Smooth muscle cell (in vitro differentiated cells): ENCODE measurements around the gene IZUMO1. TPM values are rescaled to one million over a fixed set of nuclear protein-coding genes. Genes with fewer than 3 reads are reported as not detected.

Source experiments
- DNase-seq: peaks from one replicate; lab custom pipeline; 2025; ENCODE audit not compliant: unreplicated experiment; lab: John Stamatoyannopoulos, UW
- H2AFZ ChIP-seq: fragments of 200-600 bp; sonication (generic); 2 replicates; pipeline ENCODE4 v1.6.0; 2016; ENCODE audit warnings: antibody characterized with exemption, low read depth, mild to moderate bottlenecking
- H3F3A ChIP-seq: fragments of 200-600 bp; sonication (generic); 2 replicates; pipeline ENCODE4 v1.6.0; 2017; ENCODE audit warnings: antibody characterized with exemption, low read depth
- H3K27ac ChIP-seq: fragments of 200-600 bp; sonication (generic); 2 replicates; pipeline ENCODE4 v1.5.1; 2016; ENCODE audit warnings: low read depth, mild to moderate bottlenecking
- H3K27me3 ChIP-seq: fragments of 200-600 bp; sonication (generic); 2 replicates; pipeline ENCODE4 v1.6.1; 2016; ENCODE audit warnings: low read depth, mild to moderate bottlenecking
- H3K36me3 ChIP-seq: fragments of 200-600 bp; sonication (generic); 2 replicates; pipeline ENCODE4 v1.5.1; 2016; ENCODE audit warnings: low read depth
- H3K4me1 ChIP-seq: fragments of 200-600 bp; sonication (generic); 2 replicates; pipeline ENCODE4 v1.5.1; 2016; ENCODE audit warnings: low read depth
- H3K4me2 ChIP-seq: fragments of 200-600 bp; sonication (generic); 2 replicates; pipeline ENCODE4 v1.6.0; 2016; ENCODE audit warnings: mild to moderate bottlenecking
- H3K4me3 ChIP-seq: fragments of 200-600 bp; sonication (generic); 2 replicates; pipeline ENCODE4 v1.5.1; 2016; ENCODE audit warnings: mild to moderate bottlenecking
- H3K79me2 ChIP-seq: fragments of 200-600 bp; sonication (generic); 2 replicates; pipeline ENCODE4 v1.6.0; 2016; ENCODE audit warnings: low read depth, mild to moderate bottlenecking
- H3K9ac ChIP-seq: fragments of 200-600 bp; sonication (generic); 2 replicates; pipeline ENCODE4 v1.6.0; 2016; ENCODE audit warnings: low read depth
- H3K9me3 ChIP-seq: fragments of 200-600 bp; sonication (generic); replicated peaks from 2 replicates; pipeline ENCODE4 v1.5.1; 2016; ENCODE audit warnings: low read depth
- H4K20me1 ChIP-seq: fragments of 200-600 bp; sonication (generic); 2 replicates; pipeline ENCODE4 v1.6.0; 2016; ENCODE audit warnings: low read depth
- CTCF ChIP-seq: fragments of 200-600 bp; sonication (generic); IDR thresholded peaks from 2 replicates; pipeline ENCODE4 v1.5.1; 2017; ENCODE audit warnings: borderline replicate concordance, mild to moderate bottlenecking, antibody characterized with exemption; ENCODE audit not compliant: insufficient read depth, poor library complexity, severe bottlenecking
- WGBS: methylation state at CpG from one replicate; pipeline ENCODE4 v1.1.7; 2016; ENCODE audit warnings: low lambda C conversion rate; 5-methylcytosine and 5-hydroxymethylcytosine counted together
- polyA plus RNA-seq: library from polyadenylated mRNA; unstranded; fragments of >200 nt; fragmentation: Nextera tagmentation; extraction: Ambion mirVana; gene quantifications from 2 replicates; pipeline ENCODE4 v1.2.1, GENCODE V29; 2016
- total RNA-seq: library from RNA; depleted of rRNA; stranded (reverse); fragments of >200 nt; gene quantifications from 2 replicates; pipeline ENCODE4 v1.2.3, GENCODE V29; 2014

Gene IZUMO1
- total and polyA plus RNA-seq, 2 experiments from 2014 or later, result 0.45 TPM; not detected in 1

GRCh38 chr19:48705431-48705830, 41.3 kb downstream of the IZUMO1 start:
- H3F3A ChIP-seq, result no peaks in the 10 kb centered on the region
- H3K4me2 ChIP-seq, result no peak overlapping the region
- H3K36me3 ChIP-seq, result no peaks in the 10 kb centered on the region
- H3K27ac ChIP-seq, result no peak overlapping the region
- H4K20me1 ChIP-seq, result no peaks in the 10 kb centered on the region
- WGBS, result 79% methylated on average over 2 of the region's 2 CpGs
- H2AFZ ChIP-seq, result no peak overlapping the region
- H3K27me3 ChIP-seq, result no peaks in the 10 kb centered on the region
- no peaks in the 10 kb centered on the region for H3K4me1 ChIP-seq
- no peaks in the 10 kb centered on the region for H3K9me3 ChIP-seq
- H3K9ac ChIP-seq, result no peak overlapping the region
- no peak for TF ChIP-seq CTCF
- H3K79me2 ChIP-seq, result no peaks in the 10 kb centered on the region
- H3K4me3 ChIP-seq, result no peak overlapping the region
- no peak for DNase-seq

GRCh38 chr19:48703316-48703715, 43.4 kb downstream of the IZUMO1 start:
- Histone ChIP-seq H3K79me2 (no peaks in the 10 kb centered on the region), H2AFZ (no peak overlapping the region), H3K4me2 (no peak overlapping the region), H3K9ac (no peak overlapping the region), H4K20me1 (no peaks in the 10 kb centered on the region), H3K27ac (no peak overlapping the region), H3K36me3 (no peaks in the 10 kb centered on the region), H3K4me3 (no peak overlapping the region), H3K4me1 (no peaks in the 10 kb centered on the region), H3K27me3 (no peaks in the 10 kb centered on the region), H3K9me3 (no peaks in the 10 kb centered on the region), H3F3A (no peaks in the 10 kb centered on the region)
- WGBS, result 95% methylated on average over 23 of the region's 23 CpGs
- no peak for TF ChIP-seq CTCF
- DNase-seq, result no peak

DNA sequence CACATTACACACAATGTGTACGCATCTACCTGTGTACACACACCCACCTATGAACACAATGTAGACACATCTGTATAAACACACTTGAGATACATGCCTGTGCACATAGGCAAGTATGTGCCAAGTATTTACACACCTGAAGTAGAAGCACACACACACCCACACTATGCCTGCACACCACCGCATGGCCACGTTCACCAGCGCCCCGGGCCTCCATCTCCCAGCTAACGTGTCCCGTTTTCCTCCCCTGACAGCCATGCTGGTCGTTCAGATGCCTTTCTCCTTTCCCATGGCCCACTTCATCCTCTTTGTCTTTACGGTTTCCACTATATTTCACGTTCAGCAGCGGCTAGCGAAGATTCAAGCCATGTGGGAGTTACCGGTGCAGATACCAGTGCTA, 44.0 kb downstream of the IZUMO1 start:
- no peaks in the 10 kb centered on the region for H3K79me2 ChIP-seq
- no peaks in the 10 kb centered on the region for H3K27me3 ChIP-seq
- H3K4me1 ChIP-seq, result no peaks in the 10 kb centered on the region
- H3K4me3 ChIP-seq, result no peak overlapping the region
- no peaks in the 10 kb centered on the region for H3F3A ChIP-seq
- 95% methylated on average over 13 of the region's 13 CpGs for WGBS
- TF ChIP-seq CTCF, result no peak
- no peak overlapping the region for H3K27ac ChIP-seq
- H3K9ac ChIP-seq, result no peak overlapping the region
- no peak overlapping the region for H2AFZ ChIP-seq
- no peak for DNase-seq
- H3K4me2 ChIP-seq, result no peak overlapping the region
- no peaks in the 10 kb centered on the region for H3K9me3 ChIP-seq
- no peaks in the 10 kb centered on the region for H3K36me3 ChIP-seq
- no peaks in the 10 kb centered on the region for H4K20me1 ChIP-seq

DNA sequence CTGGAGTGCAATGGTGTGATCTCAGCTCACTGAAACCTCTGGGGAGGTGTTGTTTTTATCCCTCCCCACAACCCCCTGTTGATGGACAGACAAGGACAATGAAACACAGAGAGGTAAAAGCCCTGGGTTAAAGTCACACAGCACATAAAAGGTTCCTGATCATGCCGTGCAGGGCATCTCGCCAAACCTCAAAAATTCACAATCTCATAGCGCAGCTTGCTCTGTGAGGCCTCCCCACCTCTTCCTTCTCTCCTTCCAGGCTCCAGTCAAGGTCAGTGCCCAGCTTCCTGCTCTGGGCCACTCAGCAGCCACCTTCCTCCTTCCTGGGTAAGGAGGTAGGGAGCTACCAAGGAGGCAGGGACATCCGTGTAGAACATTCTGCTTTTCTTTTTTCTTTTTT, 48.7 kb downstream of the IZUMO1 start:
- no peak for TF ChIP-seq CTCF
- Histone ChIP-seq H3K9ac (no peak overlapping the region), H3K36me3 (no peaks in the 10 kb centered on the region), H3K4me3 (no peak overlapping the region), H3K79me2 (no peaks in the 10 kb centered on the region), H3K4me2 (no peak overlapping the region), H3K9me3 (no peaks in the 10 kb centered on the region), H3K27me3 (peaks cover 22% of the 10 kb centered on the region), H3K4me1 (peaks cover 10% of the 10 kb centered on the region), H4K20me1 (peaks cover 7% of the 10 kb centered on the region), H3K27ac (no peak overlapping the region), H3F3A (no peaks in the 10 kb centered on the region), H2AFZ (no peak overlapping the region)
- 82% methylated on average over 4 of the region's 4 CpGs for WGBS
- no peak for DNase-seq
